DOHH2 (cell line): ENCODE results near the gene SMIM27.

Experiments used
- H3F3A ChIP-seq: fragments of 200-600 bp; sonication (generic), shearing (Covaris generic); 2 replicates; pipeline ENCODE4 v1.6.0; 2016; ENCODE audit warnings: antibody characterized with exemption, mild to moderate bottlenecking; ENCODE audit not compliant: control insufficient read depth, insufficient read depth
- H3K27ac ChIP-seq: fragments of 200-600 bp; sonication (generic); 2 replicates; pipeline ENCODE4 v1.5.1; 2014; ENCODE audit warnings: low read depth, mild to moderate bottlenecking, low read length, moderate library complexity
- H3K27me3 ChIP-seq: fragments of 200-600 bp; sonication (generic); 2 replicates; pipeline ENCODE4 v1.6.1; 2014; ENCODE audit warnings: mild to moderate bottlenecking, low read length, mixed read lengths; ENCODE audit not compliant: control insufficient read depth
- H3K36me3 ChIP-seq: fragments of 200-600 bp; sonication (generic); 2 replicates; pipeline ENCODE4 v1.6.1; 2014; ENCODE audit warnings: mild to moderate bottlenecking, low read length, moderate library complexity, mixed read lengths; ENCODE audit not compliant: control insufficient read depth
- H3K4me1 ChIP-seq: fragments of 200-600 bp; sonication (generic); 2 replicates; pipeline ENCODE4 v1.6.1; 2014; ENCODE audit warnings: mild to moderate bottlenecking, low read length, mixed read lengths; ENCODE audit not compliant: control insufficient read depth
- H3K4me2 ChIP-seq: fragments of 200-600 bp; sonication (generic); 2 replicates; pipeline ENCODE4 v1.6.0; 2014; ENCODE audit warnings: mild to moderate bottlenecking, low read length, moderate library complexity
- H3K4me3 ChIP-seq: fragments of 200-600 bp; sonication (generic); 2 replicates; pipeline ENCODE4 v1.5.1; 2014; ENCODE audit warnings: mild to moderate bottlenecking, low read length, mixed read lengths
- H3K79me2 ChIP-seq: fragments of 200-600 bp; sonication (generic); 2 replicates; pipeline ENCODE4 v1.6.1; 2014; ENCODE audit warnings: mild to moderate bottlenecking, low read length, mixed read lengths; ENCODE audit not compliant: control insufficient read depth
- H3K9me2 ChIP-seq: fragments of 200-600 bp; sonication (generic); replicated peaks from 2 replicates; pipeline ENCODE4 v1.6.1; 2014; ENCODE audit warnings: mild to moderate bottlenecking, low read length, mixed read lengths; ENCODE audit not compliant: control insufficient read depth
- H3K9me3 ChIP-seq: fragments of 200-600 bp; sonication (generic); 2 replicates; pipeline ENCODE4 v1.6.1; 2014; ENCODE audit warnings: antibody characterized with exemption, low read length, mixed read lengths; ENCODE audit not compliant: control insufficient read depth, insufficient read depth
- H4K20me1 ChIP-seq: fragments of 200-600 bp; sonication (generic); 2 replicates; pipeline ENCODE4 v1.6.0; 2014; ENCODE audit warnings: low read depth, mild to moderate bottlenecking, antibody characterized with exemption, low read length, moderate library complexity; ENCODE audit not compliant: control insufficient read depth, insufficient read depth
- EZH2phosphoT487 ChIP-seq: fragments of 200-600 bp; sonication (generic); IDR thresholded peaks from 2 replicates; pipeline ENCODE4 v1.6.1; 2017; ENCODE audit warnings: borderline replicate concordance, mild to moderate bottlenecking, antibody characterized with exemption, low read length, moderate library complexity, mixed read lengths
- TF ChIP-seq, protein P1 (sequence below): fragments of 200-600 bp; sonication (generic); IDR thresholded peaks from one replicate; pipeline ENCODE4 v1.5.1; 2014; ENCODE audit warnings: antibody characterized with exemption, mild to moderate bottlenecking, low read depth, low read length; ENCODE audit not compliant: poor library complexity, severe bottlenecking

Gene SMIM27, protein sequence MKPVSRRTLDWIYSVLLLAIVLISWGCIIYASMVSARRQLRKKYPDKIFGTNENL

DNA sequence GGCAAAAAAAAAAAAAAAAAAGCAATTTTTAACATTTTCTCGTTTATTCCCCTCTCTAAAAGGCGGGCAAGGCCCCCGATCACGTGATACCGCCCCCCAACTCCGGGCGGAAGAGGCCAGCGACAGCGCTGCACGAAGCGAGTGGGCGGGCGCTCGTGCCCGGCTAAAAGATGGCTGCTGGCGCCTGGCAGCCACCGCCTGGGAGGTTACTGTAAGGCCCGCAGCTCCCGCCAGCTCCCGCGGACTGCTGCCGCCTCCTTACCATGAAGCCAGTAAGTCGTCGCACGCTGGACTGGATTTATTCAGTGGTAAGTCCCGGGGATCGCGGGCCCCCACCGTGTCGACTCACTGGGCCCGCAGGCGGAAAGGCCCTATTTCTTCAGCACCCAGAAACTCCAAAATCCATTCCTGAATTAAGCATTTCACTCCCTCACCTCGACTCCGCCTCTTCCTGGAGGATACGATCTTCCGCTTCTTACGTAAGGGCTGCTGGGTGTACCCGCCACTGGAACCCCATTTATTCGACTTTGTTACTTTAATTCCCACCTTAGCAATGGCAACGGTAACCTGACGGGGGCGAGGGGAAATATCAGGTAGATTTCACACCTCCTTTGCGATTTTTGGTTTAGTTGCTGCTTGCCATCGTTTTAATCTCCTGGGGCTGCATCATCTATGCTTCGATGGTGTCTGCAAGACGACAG, at the start of gene SMIM27, which contains the start of gene TOPORS:
Gene SMIM27 (plus strand): TSS at position 156 of the 701 bp plus-strand sequence. CDS start 108 bp downstream, at position 264.
Gene TOPORS (minus strand): TSS at position 415 of the 701 bp plus-strand sequence. CDS start 150 bp downstream, at position 265.
- H3F3A ChIP-seq: peaks cover 11% of the 10 kb centered on the region
- no peaks in the 10 kb centered on the region for H3K9me3 ChIP-seq
- H3K79me2 ChIP-seq: peaks cover 82% of the 10 kb centered on the region
- H4K20me1 ChIP-seq: peaks cover 22% of the 10 kb centered on the region; the same call in 1 of the 2 replicates
- H3K4me1 ChIP-seq: peaks cover 20% of the 10 kb centered on the region
- peak within 1 kb of the TSS; percentile 94 for H3K4me2 ChIP-seq
- H3K27me3 ChIP-seq: no peaks in the 10 kb centered on the region
- no peak for TF ChIP-seq EZH2phosphoT487
- TF ChIP-seq, protein P1, sequence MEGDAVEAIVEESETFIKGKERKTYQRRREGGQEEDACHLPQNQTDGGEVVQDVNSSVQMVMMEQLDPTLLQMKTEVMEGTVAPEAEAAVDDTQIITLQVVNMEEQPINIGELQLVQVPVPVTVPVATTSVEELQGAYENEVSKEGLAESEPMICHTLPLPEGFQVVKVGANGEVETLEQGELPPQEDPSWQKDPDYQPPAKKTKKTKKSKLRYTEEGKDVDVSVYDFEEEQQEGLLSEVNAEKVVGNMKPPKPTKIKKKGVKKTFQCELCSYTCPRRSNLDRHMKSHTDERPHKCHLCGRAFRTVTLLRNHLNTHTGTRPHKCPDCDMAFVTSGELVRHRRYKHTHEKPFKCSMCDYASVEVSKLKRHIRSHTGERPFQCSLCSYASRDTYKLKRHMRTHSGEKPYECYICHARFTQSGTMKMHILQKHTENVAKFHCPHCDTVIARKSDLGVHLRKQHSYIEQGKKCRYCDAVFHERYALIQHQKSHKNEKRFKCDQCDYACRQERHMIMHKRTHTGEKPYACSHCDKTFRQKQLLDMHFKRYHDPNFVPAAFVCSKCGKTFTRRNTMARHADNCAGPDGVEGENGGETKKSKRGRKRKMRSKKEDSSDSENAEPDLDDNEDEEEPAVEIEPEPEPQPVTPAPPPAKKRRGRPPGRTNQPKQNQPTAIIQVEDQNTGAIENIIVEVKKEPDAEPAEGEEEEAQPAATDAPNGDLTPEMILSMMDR: no peak
- H3K27ac ChIP-seq: peak within 1 kb of the TSS; percentile 92
- no peaks in the 10 kb centered on the region for H3K9me2 ChIP-seq
- H3K36me3 ChIP-seq: peaks cover 48% of the 10 kb centered on the region
- peak within 1 kb of the TSS; percentile 88 for H3K4me3 ChIP-seq

DNA sequence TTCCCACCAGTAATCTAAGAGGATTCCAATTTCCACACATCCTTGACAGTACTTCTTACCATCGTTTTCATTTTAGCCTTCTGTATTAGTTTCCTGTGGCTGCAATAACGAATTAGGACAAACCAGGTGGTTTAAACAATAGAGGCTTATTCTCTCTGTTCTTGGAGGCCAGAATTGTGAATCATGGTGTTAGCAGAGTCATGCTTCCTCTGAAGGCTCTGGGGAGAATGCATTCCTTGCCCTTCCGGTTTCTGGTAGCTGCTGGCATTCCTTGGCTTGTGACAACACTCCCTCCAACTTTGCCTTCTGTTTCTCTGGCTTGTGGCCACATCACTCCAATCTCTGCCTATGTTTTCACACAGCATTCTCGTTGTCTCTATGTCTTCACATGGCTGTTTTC, 49.7 kb upstream of the SMIM27 start:
- H3K79me2 ChIP-seq: no peaks in the 10 kb centered on the region
- no peaks in the 10 kb centered on the region for H4K20me1 ChIP-seq
- no peak overlapping the region for H3K4me3 ChIP-seq
- no peaks in the 10 kb centered on the region for H3K36me3 ChIP-seq
- TF ChIP-seq, protein P1: no peak
- TF ChIP-seq EZH2phosphoT487: no peak
- no peaks in the 10 kb centered on the region for H3K9me3 ChIP-seq
- H3K27me3 ChIP-seq: 0 out of 2 replicates have a peak, but pooled peaks cover 2% of the 10 kb centered on the region
- H3K4me1 ChIP-seq: no peaks in the 10 kb centered on the region
- H3F3A ChIP-seq: no peaks in the 10 kb centered on the region
- H3K4me2 ChIP-seq: no peak overlapping the region
- H3K9me2 ChIP-seq: no peaks in the 10 kb centered on the region
- no peak overlapping the region for H3K27ac ChIP-seq

DNA sequence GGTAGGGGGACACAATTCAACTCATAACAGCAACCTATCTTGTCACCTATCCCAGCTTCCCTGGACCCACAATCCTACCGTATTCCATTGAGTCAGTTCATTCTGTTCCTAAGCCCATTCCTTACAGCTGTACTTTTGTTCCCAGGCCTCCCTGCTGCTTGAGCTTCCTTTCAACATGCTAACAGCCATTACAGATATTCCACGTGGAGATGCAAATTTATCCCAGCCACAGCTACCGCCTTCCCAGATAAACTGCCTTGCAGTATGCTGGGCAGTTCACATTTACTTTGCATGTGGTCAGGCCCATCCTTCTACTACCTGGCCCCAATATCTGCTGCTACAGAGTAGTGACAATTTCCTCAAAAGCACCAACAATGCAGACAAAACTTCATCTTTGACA, 49.1 kb upstream of the SMIM27 start:
- Histone ChIP-seq H3K79me2 (no peaks in the 10 kb centered on the region), H3K27me3 (0 out of 2 replicates have a peak, but pooled peaks cover 2% of the 10 kb centered on the region), H3K9me2 (no peaks in the 10 kb centered on the region), H3K4me3 (no peak overlapping the region), H3K4me1 (no peaks in the 10 kb centered on the region), H3F3A (no peaks in the 10 kb centered on the region), H3K9me3 (no peaks in the 10 kb centered on the region), H3K27ac (no peak overlapping the region), H3K36me3 (no peaks in the 10 kb centered on the region), H4K20me1 (no peaks in the 10 kb centered on the region), H3K4me2 (no peak overlapping the region)
- TF ChIP-seq, protein P1: no peak
- no peak for TF ChIP-seq EZH2phosphoT487
